ENCODE results near the gene PTPN20.
"Not testable (repeated sequence)": the region's sequence is repeated elsewhere in the genome, so short reads cannot be mapped to it uniquely, and the experiment has no call there.

DNA sequence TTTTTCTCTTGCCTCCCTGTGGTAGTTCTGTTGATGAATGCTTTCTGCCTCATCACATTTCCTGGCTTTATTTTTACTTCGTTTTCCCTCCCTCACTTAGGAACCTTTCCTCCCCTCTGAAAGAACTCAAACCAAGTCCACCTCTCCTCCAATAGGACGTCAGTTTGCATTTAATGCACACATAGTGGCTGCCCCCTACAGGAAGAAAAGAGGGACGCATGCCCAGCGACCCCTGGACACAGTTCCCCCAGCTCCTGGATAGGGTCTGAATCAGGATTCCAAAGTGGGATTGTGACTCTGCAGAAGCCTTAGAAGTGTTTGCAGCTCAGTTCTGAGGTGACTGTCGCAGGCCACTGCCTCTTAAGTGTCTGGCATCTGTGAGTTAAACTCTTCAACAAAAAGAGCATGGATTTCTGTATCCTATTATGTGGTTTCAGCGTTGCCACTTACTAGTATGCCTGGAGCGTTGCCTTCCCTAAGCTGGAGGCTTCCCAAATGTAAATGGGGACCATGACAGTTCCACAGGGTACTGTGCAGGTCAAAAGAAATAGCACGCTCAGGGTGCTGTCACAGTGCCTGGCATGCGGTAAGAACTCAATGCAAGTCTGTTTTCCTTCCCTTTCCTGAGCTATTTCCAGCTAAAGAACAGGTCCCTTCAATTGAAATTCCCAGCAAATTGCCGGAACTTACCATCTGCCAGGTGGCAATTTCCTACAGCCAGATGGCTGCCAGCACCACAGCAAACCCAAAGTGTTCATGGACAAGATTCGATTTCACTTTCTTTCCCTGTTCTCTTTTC is 20.2 kb upstream of the PTPN20 start:
- TF ChIP-seq, protein P1, sequence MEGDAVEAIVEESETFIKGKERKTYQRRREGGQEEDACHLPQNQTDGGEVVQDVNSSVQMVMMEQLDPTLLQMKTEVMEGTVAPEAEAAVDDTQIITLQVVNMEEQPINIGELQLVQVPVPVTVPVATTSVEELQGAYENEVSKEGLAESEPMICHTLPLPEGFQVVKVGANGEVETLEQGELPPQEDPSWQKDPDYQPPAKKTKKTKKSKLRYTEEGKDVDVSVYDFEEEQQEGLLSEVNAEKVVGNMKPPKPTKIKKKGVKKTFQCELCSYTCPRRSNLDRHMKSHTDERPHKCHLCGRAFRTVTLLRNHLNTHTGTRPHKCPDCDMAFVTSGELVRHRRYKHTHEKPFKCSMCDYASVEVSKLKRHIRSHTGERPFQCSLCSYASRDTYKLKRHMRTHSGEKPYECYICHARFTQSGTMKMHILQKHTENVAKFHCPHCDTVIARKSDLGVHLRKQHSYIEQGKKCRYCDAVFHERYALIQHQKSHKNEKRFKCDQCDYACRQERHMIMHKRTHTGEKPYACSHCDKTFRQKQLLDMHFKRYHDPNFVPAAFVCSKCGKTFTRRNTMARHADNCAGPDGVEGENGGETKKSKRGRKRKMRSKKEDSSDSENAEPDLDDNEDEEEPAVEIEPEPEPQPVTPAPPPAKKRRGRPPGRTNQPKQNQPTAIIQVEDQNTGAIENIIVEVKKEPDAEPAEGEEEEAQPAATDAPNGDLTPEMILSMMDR (IDR thresholded peaks at IDR 0.05; ENCODE audit: borderline replicate concordance, extremely low read depth, low read length, poor library complexity, severe bottlenecking), result peak; percentile 28
- not testable (repeated sequence) for TF ChIP-seq EZH2 (IDR thresholded peaks at IDR 0.05; ENCODE audit: borderline replicate concordance, low read depth, low read length, severe bottlenecking)
